ENCODE results near the gene ZC3H12C.

GRCh38 chr11:110124605-110125004 lies 31.4 kb downstream of the ZC3H12C start:
- TF ChIP-seq CTCF (IDR thresholded peaks at IDR 0.05; ENCODE audit: low read depth, low read length), result no peak
- no peak for TF ChIP-seq MAX (IDR thresholded peaks at IDR 0.05; ENCODE audit: low read depth, low read length)
